Natural killer cell (primary cell): ENCODE measurements around the gene NEURL1B. TPM values are rescaled to one million over a fixed set of nuclear protein-coding genes. Genes with fewer than 3 reads are reported as not detected.

ENCODE experiments used
- ATAC-seq, 3 donors: fragments of 150-1000 bp in 2 of 3; fragments of 200-7000 bp in 1 of 3; cut with Tn5 transposase; 1 replicate in 1 of 3; 2 replicates in 2 of 3; pipeline ENCODE4 v1.10.0; 2021; ENCODE audit warnings: mild to moderate bottlenecking in 2 of 3, moderate library complexity in 2 of 3
- DNase-seq, 2 donors: peaks; one replicate each; pipeline versions ENCODE4 v3.0.0 to v3.0.0-alpha.2; 2013 to 2021; ENCODE audit warnings: mixed read lengths in 1 of 2
- H3K27ac ChIP-seq: one replicate; pipeline ENCODE4 v1.5.1; 2013; ENCODE audit warnings: mild to moderate bottlenecking, low read length
- H3K27me3 ChIP-seq: one replicate; pipeline ENCODE4 v1.6.1; 2013; ENCODE audit warnings: low read length; ENCODE audit not compliant: control insufficient read depth, insufficient read depth
- H3K36me3 ChIP-seq: one replicate; pipeline ENCODE4 v1.6.1; 2013; ENCODE audit warnings: low read length; ENCODE audit not compliant: control insufficient read depth, insufficient read depth
- H3K4me1 ChIP-seq: one replicate; pipeline ENCODE4 v1.6.1; 2013; ENCODE audit warnings: low read length; ENCODE audit not compliant: control insufficient read depth, insufficient read depth
- H3K4me3 ChIP-seq: one replicate; pipeline ENCODE4 v1.5.1; 2013; ENCODE audit warnings: low read length
- H3K9me3 ChIP-seq: one replicate; pipeline ENCODE4 v1.6.1; 2013; ENCODE audit warnings: low read length; ENCODE audit not compliant: control insufficient read depth, insufficient read depth
- H3K27ac Mint-ChIP-seq, 2 donors: one replicate each; pipeline ENCODE4 v1.8.0; 2022; ENCODE audit warnings: mild to moderate bottlenecking in 2 of 2, mixed read lengths in 2 of 2, moderate library complexity in 1 of 2
- H3K27me3 Mint-ChIP-seq, 2 donors: one replicate each; pipeline ENCODE4 v1.8.0; 2022; ENCODE audit warnings: low read depth in 2 of 2, mixed read lengths in 2 of 2
- H3K36me3 Mint-ChIP-seq: one replicate; pipeline ENCODE4 v1.8.0; 2022; ENCODE audit warnings: mixed read lengths
- H3K4me1 Mint-ChIP-seq, 2 donors: one replicate each; pipeline ENCODE4 v1.8.0; 2022; ENCODE audit warnings: mixed read lengths in 2 of 2
- H3K4me3 Mint-ChIP-seq: one replicate; pipeline ENCODE4 v1.8.0; 2022; ENCODE audit warnings: mild to moderate bottlenecking, moderate library complexity, mixed read lengths
- H3K9me3 Mint-ChIP-seq, 2 donors: one replicate each; pipeline ENCODE4 v1.8.0; 2022; ENCODE audit warnings: mixed read lengths in 2 of 2
- WGBS: methylation state at CpG from one replicate; pipeline ENCODE4 v1.1.7; 2013; ENCODE audit warnings: missing lambda C conversion rate; ENCODE audit not compliant: insufficient coverage; 5-methylcytosine and 5-hydroxymethylcytosine counted together
- intact Hi-C: fragments of 100-400 bp; cut with micrococcal nuclease; formaldehyde crosslinking; loops from one replicate; pipeline ENCODE4 v1.14.2; 2022
- total RNA-seq, 4 donors: library from RNA; stranded (reverse); fragments of 120-200 nt in 1 of 4; gene quantifications; one replicate each; pipeline versions ENCODE4 v1.2.3 to v1.2.4, GENCODE V29; 2013 to 2022
- TF ChIP-seq, protein P1 (sequence below): fragments of 200-600 bp; IDR thresholded peaks from one replicate; pipeline ENCODE4 v1.8.0; 2022; ENCODE audit warnings: antibody characterized with exemption

NEURL1B gene
- total RNA-seq, 3 donors from 2014 or later (not counting 1 experiment from before 2014, with no cell fraction given): 0.28 to 0.54 (median 0.45) TPM

DNA sequence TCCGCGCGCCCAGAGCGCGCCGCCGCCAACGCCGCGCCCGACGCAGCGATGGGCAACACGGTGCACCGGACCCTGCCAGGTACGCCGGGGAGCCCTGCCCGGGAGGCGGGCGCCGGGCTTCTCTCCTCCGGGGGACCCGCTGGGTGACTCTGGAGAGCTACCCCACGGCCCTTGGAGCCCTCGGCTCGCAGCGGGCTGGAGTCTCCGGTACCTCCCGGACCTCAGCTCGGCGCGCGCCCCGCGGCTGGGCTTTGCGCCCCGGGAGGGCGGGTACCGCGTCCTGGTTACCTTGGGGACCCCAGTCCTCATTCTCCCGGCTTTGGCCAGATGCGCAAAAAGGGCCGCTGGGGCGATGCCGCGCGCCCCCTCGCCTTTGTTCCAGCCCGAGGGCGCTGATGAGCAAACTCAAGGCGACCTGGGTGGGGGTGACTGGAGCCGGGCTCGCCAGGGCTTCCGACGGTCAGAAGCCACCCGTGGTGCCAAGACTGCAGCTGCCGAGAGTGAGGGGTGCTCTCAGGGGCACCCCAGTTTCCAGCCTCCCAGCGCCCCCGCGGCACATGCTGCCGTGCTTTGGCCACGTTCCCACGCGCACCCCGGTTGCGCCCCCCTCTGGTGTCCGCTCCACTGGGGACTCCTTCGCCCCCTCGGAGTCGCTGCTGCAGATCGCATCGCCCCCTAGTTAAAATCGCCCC, 442 bp downstream of the NEURL1B start:
- H3K4me3 ChIP-seq: no peak overlapping the region
- Mint-ChIP-seq H3K9me3 (no peaks in the 10 kb centered on the region), H3K36me3 (no peaks in the 10 kb centered on the region), H3K4me1 (peaks cover 7 to 11% of the 10 kb centered on the region in 2 donors), H3K4me3 (peak overlapping the region; percentile 56), H3K27me3 (peaks cover 0 to 14% of the 10 kb centered on the region in 2 donors), H3K27ac (no peak overlapping the region)
- H3K36me3 ChIP-seq: no peaks in the 10 kb centered on the region
- no peaks in the 10 kb centered on the region for H3K9me3 ChIP-seq
- TF ChIP-seq, protein P1, sequence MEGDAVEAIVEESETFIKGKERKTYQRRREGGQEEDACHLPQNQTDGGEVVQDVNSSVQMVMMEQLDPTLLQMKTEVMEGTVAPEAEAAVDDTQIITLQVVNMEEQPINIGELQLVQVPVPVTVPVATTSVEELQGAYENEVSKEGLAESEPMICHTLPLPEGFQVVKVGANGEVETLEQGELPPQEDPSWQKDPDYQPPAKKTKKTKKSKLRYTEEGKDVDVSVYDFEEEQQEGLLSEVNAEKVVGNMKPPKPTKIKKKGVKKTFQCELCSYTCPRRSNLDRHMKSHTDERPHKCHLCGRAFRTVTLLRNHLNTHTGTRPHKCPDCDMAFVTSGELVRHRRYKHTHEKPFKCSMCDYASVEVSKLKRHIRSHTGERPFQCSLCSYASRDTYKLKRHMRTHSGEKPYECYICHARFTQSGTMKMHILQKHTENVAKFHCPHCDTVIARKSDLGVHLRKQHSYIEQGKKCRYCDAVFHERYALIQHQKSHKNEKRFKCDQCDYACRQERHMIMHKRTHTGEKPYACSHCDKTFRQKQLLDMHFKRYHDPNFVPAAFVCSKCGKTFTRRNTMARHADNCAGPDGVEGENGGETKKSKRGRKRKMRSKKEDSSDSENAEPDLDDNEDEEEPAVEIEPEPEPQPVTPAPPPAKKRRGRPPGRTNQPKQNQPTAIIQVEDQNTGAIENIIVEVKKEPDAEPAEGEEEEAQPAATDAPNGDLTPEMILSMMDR: no peak
- H3K27me3 ChIP-seq: peaks cover 5% of the 10 kb centered on the region
- intact Hi-C loops: no loop called here
- no peak overlapping the region for H3K27ac ChIP-seq
- H3K4me1 ChIP-seq: peaks cover 16% of the 10 kb centered on the region
- DNase-seq (no peak), ATAC-seq (peak in 1 of 3 donors; percentile 14)
- 2% methylated on average over 73 of the region's 73 CpGs for WGBS

DNA sequence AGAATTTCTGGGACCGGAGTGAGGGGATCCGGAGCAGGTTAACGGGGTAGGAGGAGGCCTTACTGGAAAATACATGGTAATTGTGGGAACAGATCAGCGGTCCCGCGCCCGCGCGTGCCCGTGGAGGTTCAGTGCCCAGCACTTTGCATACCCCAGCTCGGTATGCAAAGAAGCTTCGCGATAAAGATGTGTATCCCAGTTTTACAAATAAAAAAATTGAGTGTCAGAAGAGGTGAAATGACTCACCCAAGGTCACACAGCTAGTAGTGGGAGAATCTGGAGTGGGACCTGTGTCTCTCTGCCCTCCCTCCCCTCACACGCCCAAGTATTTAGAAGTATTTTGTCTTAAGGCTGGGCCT, 967 bp downstream of the NEURL1B start:
- peak overlapping the region; percentile 56 for H3K4me3 Mint-ChIP-seq
- no peak overlapping the region for H3K27ac Mint-ChIP-seq
- H3K27ac ChIP-seq: no peak overlapping the region
- no peak for ATAC-seq
- peaks cover 5% of the 10 kb centered on the region for H3K27me3 ChIP-seq
- peaks cover 7 to 11% of the 10 kb centered on the region in 2 donors for H3K4me1 Mint-ChIP-seq
- 29% methylated on average over 13 of the region's 14 CpGs for WGBS
- H3K36me3 ChIP-seq: no peaks in the 10 kb centered on the region
- H3K9me3 ChIP-seq: no peaks in the 10 kb centered on the region
- no peaks in the 10 kb centered on the region for H3K9me3 Mint-ChIP-seq
- peaks cover 0 to 14% of the 10 kb centered on the region in 2 donors for H3K27me3 Mint-ChIP-seq
- no peaks in the 10 kb centered on the region for H3K36me3 Mint-ChIP-seq
- intact Hi-C loops: no loop called here
- no peak overlapping the region for H3K4me3 ChIP-seq
- TF ChIP-seq, protein P1: no peak
- DNase-seq: no peak
- peaks cover 16% of the 10 kb centered on the region for H3K4me1 ChIP-seq

DNA sequence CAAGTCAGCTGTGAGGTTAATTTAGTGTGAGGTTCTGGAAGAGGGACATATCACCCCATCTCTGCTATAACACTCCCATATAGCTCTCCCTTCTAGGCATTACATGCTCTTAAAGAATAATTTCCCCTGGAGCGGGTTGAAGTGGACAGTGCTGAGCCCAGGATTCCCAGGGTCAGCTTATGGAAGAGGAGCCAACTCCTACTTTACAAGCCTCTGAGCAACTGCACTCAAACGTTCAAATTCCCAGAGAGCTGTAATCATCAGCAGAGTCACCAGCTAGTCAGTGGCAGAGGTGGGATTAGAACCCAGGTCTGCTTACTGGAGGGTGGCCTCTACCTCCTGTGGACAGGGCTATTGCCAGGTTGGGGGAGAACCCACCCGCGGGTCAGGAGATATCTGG, 1.4 kb downstream of the NEURL1B start:
- Histone ChIP-seq H3K4me3 (no peak overlapping the region), H3K36me3 (no peaks in the 10 kb centered on the region), H3K9me3 (no peaks in the 10 kb centered on the region), H3K27me3 (peaks cover 5% of the 10 kb centered on the region), H3K4me1 (peaks cover 16% of the 10 kb centered on the region), H3K27ac (no peak overlapping the region)
- intact Hi-C loops: no loop called here
- Mint-ChIP-seq H3K36me3 (no peaks in the 10 kb centered on the region), H3K9me3 (no peaks in the 10 kb centered on the region), H3K27me3 (peaks cover 0 to 14% of the 10 kb centered on the region in 2 donors), H3K4me1 (peaks cover 7 to 11% of the 10 kb centered on the region in 2 donors), H3K4me3 (peak overlapping the region; percentile 28), H3K27ac (no peak overlapping the region)
- 61% methylated on average over 4 of the region's 4 CpGs for WGBS
- no peak for ATAC-seq
- DNase-seq: no peak
- TF ChIP-seq, protein P1: no peak
